ENCODE results near the gene PABPN1L. TPM values are rescaled to one million over a fixed set of nuclear protein-coding genes. Genes with fewer than 3 reads are reported as not detected.
"Not testable (repeated sequence)": the region's sequence is repeated elsewhere in the genome, so short reads cannot be mapped to it uniquely, and the experiment has no call there.

Gene PABPN1L
- total and polyA plus RNA-seq, 10 of the 15 experiments (the other 5 are each of a cell fraction or from before 2014, with no cell fraction given) = not detected

DNA sequence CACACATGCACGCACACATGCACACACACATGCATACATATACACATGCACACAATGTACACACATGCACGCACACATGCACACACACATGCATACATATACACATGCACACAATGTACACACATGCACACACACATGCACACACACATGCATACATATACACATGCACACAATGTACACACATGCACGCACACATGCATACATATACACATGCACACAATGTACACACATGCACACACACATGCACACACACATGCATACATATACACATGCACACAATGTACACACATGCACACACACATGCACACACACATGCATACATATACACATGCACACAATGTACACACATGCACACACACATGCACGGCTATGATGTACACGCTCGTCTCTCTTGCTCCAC is 27.8 kb upstream of the PABPN1L start:
- H3K9me3 ChIP-seq (replicated peaks; ENCODE audit: control insufficient read depth, insufficient read depth, low read length); RAD21 ChIA-PET (ENCODE audit: unreplicated experiment); CTCF ChIA-PET; H3K4me1 ChIP-seq (ENCODE audit: control insufficient read depth, insufficient read depth, low read length); H3K4me3 ChIP-seq; H3K79me2 ChIP-seq (ENCODE audit: control insufficient read depth, insufficient read depth, low read length); H3K27ac ChIP-seq (ENCODE audit: control insufficient read depth, insufficient read depth); in situ Hi-C loops (cut with MboI); SMC1A ChIA-PET (ENCODE audit: uncharacterized antibody, unreplicated experiment); H2AFZ ChIP-seq (ENCODE audit: control insufficient read depth, low read depth, low read length); FAIRE-seq; H3K4me2 ChIP-seq (ENCODE audit: control insufficient read depth, insufficient read depth); H3K9ac ChIP-seq (ENCODE audit: control insufficient read depth, insufficient read depth, low read length); POLR2A ChIA-PET; H4K20me1 ChIP-seq (ENCODE audit: control insufficient read depth, insufficient read depth); intact Hi-C loops (cut with micrococcal nuclease; ENCODE audit: unreplicated experiment); BruUV-seq (replicated peaks); DNase-seq (ENCODE audit: low read depth, low spot score); H3K36me3 ChIP-seq (ENCODE audit: control insufficient read depth in 2 of 2, insufficient read depth in 2 of 2, low read length in 1 of 2); ATAC-seq; H3K27me3 ChIP-seq (replicated peaks in 1 of 2; ENCODE audit: control insufficient read depth in 2 of 2, insufficient read depth in 2 of 2, low read length in 1 of 2): not testable (repeated sequence)
- WGBS (ENCODE audit: insufficient coverage, insufficient replicate concordance, low lambda C conversion rate, missing lambda C conversion rate) = 100% methylated on average over 5 of the region's 6 CpGs

DNA sequence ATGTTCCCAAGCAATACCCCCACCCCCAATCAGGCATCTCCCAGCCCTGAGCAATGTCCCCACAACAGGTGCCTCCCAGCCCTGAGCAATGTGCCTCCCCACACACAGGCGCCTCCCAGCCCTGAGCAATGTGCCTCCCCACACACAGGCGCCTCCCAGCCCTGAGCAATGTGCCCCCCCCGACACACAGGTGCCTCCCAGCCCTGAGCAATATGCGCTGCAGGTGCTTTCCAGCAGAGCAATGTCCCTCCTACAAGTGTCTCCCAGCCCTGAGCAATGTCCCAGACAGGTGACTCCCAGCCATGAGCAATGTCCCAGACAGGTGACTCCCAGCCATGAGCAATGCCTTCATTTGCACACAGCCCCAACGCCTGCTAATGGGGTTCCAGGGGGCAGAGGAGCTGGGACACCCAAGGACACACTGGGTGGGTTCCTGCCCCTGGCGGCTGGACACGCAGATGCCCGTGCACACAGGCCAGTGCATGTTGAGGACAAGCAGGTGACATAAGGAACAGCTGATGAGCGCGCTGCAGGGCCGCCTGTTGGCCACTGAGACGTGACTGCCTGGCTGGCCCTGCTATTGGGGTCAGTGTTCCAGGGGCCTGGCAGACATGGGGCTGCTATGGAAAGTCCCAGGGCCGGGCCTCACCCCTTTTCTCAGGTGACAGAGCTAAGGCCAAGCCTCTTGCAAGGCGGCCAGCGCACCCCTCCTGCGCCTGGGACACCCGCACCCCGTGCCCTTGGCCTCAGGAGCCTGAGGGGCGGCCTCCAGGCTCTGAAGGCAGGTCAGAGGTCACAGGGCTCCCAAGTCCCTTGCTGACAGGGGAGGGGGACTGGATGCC is 26.9 kb upstream of the PABPN1L start:
- Histone ChIP-seq H3K4me3 (no peak overlapping the region), H3K4me1 (ENCODE audit: control insufficient read depth, insufficient read depth, low read length) (no peaks in the 10 kb centered on the region), H3K27ac (ENCODE audit: control insufficient read depth, insufficient read depth) (no peak overlapping the region), H3K36me3 (ENCODE audit: control insufficient read depth in 2 of 2, insufficient read depth in 2 of 2, low read length in 1 of 2) (peaks cover 1 to 4% of the 10 kb centered on the region in 2 experiments; a peak in 3 of 4 replicates), H3K9ac (ENCODE audit: control insufficient read depth, insufficient read depth, low read length) (no peak overlapping the region), H2AFZ (ENCODE audit: control insufficient read depth, low read depth, low read length) (no peak overlapping the region), H3K4me2 (ENCODE audit: control insufficient read depth, insufficient read depth) (no peak overlapping the region), H3K27me3 (replicated peaks in 1 of 2; ENCODE audit: control insufficient read depth in 2 of 2, insufficient read depth in 2 of 2, low read length in 1 of 2) (no peaks in the 10 kb centered on the region), H3K9me3 (replicated peaks; ENCODE audit: control insufficient read depth, insufficient read depth, low read length) (no peaks in the 10 kb centered on the region), H3K79me2 (ENCODE audit: control insufficient read depth, insufficient read depth, low read length) (no peaks in the 10 kb centered on the region), H4K20me1 (ENCODE audit: control insufficient read depth, insufficient read depth) (no peaks in the 10 kb centered on the region)
- FAIRE-seq (no peak), ATAC-seq (no peak), DNase-seq (ENCODE audit: low read depth, low spot score) (no peak)
- in situ Hi-C loops (cut with MboI) (no loop called here), intact Hi-C loops (cut with micrococcal nuclease; ENCODE audit: unreplicated experiment) (no loop called here)
- ChIA-PET SMC1A (ENCODE audit: uncharacterized antibody, unreplicated experiment) (no interaction called here), POLR2A (no interaction called here), RAD21 (ENCODE audit: unreplicated experiment) (no interaction called here), CTCF (no interaction called here)
- WGBS (ENCODE audit: insufficient coverage, insufficient replicate concordance, low lambda C conversion rate, missing lambda C conversion rate) = 88% methylated on average over 19 of the region's 19 CpGs
- BruUV-seq (replicated peaks) = no TSS peak
- TF ChIP-seq, protein P1, sequence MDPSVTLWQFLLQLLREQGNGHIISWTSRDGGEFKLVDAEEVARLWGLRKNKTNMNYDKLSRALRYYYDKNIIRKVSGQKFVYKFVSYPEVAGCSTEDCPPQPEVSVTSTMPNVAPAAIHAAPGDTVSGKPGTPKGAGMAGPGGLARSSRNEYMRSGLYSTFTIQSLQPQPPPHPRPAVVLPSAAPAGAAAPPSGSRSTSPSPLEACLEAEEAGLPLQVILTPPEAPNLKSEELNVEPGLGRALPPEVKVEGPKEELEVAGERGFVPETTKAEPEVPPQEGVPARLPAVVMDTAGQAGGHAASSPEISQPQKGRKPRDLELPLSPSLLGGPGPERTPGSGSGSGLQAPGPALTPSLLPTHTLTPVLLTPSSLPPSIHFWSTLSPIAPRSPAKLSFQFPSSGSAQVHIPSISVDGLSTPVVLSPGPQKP (IDR thresholded peaks at IDR 0.05; ENCODE audit: low read depth, low read length) = no peak
- TF ChIP-seq TCF12 (IDR thresholded peaks at IDR 0.05; ENCODE audit: low read depth, low read length) (0 out of 2 replicates have a peak, but pooled peaks have one; percentile 8), POLR2A (IDR thresholded peaks at IDR 0.05; ENCODE audit: low read depth, low read length) (no peak), STAT3 (IDR thresholded peaks at IDR 0.05; ENCODE audit: low read depth, low read length) (no peak), EGR1 (IDR thresholded peaks at IDR 0.05; ENCODE audit: borderline replicate concordance in 1 of 2, low read depth in 2 of 2, low read length in 2 of 2) (no peak), KLF5 (IDR thresholded peaks at IDR 0.05; ENCODE audit: partially characterized antibody) (no peak), SP1 (IDR thresholded peaks at IDR 0.05; ENCODE audit: low read depth, low read length) (no peak), ZNF217 (IDR thresholded peaks at IDR 0.05) (no peak), POU2F2 (IDR thresholded peaks at IDR 0.05; ENCODE audit: borderline replicate concordance, low read depth, low read length) (no peak)
- TF ChIP-seq, protein P2, sequence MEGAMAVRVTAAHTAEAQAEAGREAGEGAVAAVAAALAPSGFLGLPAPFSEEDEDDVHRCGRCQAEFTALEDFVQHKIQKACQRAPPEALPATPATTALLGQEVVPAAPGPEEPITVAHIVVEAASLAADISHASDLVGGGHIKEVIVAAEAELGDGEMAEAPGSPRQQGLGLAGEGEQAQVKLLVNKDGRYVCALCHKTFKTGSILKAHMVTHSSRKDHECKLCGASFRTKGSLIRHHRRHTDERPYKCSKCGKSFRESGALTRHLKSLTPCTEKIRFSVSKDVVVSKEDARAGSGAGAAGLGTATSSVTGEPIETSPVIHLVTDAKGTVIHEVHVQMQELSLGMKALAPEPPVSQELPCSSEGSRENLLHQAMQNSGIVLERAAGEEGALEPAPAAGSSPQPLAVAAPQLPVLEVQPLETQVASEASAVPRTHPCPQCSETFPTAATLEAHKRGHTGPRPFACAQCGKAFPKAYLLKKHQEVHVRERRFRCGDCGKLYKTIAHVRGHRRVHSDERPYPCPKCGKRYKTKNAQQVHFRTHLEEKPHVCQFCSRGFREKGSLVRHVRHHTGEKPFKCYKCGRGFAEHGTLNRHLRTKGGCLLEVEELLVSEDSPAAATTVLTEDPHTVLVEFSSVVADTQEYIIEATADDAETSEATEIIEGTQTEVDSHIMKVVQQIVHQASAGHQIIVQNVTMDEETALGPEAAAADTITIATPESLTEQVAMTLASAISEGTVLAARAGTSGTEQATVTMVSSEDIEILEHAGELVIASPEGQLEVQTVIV (IDR thresholded peaks at IDR 0.05; ENCODE audit: borderline replicate concordance, partially characterized antibody) = no peak
- TF ChIP-seq, protein P3, sequence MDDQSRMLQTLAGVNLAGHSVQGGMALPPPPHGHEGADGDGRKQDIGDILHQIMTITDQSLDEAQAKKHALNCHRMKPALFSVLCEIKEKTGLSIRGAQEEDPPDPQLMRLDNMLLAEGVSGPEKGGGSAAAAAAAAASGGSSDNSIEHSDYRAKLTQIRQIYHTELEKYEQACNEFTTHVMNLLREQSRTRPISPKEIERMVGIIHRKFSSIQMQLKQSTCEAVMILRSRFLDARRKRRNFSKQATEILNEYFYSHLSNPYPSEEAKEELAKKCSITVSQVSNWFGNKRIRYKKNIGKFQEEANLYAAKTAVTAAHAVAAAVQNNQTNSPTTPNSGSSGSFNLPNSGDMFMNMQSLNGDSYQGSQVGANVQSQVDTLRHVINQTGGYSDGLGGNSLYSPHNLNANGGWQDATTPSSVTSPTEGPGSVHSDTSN (IDR thresholded peaks at IDR 0.05; ENCODE audit: insufficient replicate concordance, low read depth, low read length) = peak; percentile 50
